ENCODE measurements around the gene SFRP5.
A peak's percentile ranks its signal among the peaks of the same experiment; 100 is the strongest.

SFRP5 gene, protein sequence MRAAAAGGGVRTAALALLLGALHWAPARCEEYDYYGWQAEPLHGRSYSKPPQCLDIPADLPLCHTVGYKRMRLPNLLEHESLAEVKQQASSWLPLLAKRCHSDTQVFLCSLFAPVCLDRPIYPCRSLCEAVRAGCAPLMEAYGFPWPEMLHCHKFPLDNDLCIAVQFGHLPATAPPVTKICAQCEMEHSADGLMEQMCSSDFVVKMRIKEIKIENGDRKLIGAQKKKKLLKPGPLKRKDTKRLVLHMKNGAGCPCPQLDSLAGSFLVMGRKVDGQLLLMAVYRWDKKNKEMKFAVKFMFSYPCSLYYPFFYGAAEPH

DNA sequence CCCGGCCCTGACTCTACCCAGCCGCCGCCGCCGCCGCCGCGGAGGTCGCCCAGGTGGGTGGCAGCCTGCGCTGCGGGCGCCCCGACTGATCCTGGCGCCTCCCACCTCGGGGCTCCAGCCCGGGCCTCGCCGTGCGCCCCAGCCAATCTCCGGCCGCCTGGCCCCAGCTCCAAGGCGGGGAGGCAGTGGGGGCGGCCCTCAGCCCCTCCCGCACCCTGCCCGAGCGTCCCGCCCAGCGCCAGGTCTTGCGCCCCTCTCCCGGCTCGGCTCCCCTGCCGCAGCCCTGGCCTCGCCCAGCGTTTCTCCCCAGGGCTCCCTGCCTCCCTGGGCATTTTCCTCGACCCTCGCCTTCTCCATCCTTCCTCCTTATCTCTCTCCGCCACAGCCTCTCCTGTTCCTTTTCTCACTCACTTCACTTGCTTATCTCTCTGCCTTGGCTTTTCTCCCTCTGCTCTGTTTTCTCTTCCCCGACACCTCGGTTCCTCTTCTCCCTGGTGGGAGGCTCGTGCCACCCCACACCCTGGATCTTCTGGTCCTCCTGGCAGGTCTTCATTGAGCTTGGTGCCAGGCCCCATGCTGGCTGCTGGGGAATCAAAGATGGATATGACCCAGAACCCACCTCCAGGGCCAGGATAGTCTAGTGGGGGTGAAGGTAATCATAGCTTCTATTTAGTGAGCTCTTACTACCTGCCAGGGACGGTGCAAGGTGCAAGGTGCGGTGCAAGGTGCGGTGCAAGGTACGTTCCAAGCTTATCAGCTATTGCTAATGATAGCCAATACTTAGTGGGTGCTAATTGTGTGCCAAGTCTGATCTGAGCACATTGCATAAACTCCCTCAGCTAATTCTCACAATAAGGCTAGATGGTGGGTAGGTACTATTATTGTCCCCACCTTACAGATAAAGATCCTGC lies at the start of gene SFRP5:
Gene SFRP5 (minus strand): TSS at position 87 of the 911 bp plus-strand sequence. CDS start 166 bp downstream, outside the sequence.
- DNase-seq (ENCODE audit: low read depth, low spot score), result no peak

DNA sequence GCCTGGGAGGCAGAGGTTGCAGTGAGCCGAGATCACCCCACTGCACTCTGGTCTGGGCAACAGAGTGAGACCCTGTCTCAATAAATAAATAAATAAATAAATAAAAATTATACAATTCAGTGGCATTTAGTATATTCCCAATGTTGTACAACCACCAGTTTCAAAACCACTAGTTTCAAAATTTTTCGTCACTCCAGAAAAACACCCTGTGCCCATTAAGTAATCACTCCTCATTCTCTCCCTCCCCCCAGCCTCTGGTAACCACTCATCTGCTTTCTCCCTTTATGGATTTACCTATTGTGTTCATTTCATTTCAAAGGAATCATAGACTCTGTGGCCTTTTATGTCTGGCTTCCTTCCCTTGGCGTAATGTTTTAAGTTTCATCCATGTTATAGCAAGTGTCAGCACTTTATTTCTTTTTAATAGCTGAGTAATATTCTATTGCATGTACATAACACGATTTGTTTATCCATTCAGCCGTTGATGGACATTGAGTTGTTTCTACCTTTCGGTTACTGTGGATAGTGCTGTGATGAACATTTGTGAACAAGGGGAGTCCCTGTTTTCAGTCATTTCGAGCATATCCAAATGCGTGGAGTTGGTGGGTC lies 48.4 kb upstream of the SFRP5 start:
- no peak for DNase-seq (ENCODE audit: low read depth, low spot score)

DNA sequence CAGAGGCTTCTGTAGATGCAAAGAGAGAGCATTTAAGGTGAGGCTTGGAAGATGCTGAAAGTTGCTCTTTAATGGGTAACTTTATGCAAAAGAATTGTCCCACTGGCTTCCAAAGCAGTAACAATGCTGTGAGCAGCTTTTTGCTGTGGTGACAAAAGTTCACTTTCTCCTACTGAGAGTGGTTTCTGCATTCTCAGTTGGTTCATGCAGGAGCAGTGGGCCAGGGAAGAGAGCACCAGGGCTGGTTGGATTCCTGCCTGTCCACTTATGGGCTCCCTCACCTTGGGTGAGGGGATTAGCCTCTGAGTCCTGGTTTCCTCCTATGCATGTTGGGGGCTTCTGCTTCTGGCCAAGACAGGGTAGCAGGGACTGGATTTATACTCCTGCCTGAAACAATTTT lies 46.8 kb upstream of the SFRP5 start:
- DNase-seq (ENCODE audit: low read depth, low spot score), result no peak

DNA sequence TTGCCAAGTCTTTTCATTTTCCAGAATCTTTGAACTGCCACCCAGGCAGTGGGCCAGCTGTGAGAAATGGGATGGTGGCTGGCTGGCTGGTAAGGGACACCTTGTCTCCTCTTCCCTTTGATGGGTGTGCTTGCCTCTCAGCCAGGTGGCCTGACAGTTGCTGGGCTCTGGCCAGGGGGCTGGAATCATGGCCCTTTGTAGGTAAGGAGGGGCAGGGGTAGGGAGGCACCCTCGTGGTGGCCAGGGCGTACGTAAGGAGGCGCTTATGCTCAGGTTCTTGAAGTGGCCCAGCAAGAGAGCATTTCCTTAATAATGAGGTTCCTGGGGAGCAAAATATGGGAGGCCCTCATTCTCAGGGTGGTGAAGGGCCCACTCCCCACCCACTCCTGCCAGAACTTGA lies 44.8 kb upstream of the SFRP5 start:
- no peak for DNase-seq (ENCODE audit: low read depth, low spot score)

DNA sequence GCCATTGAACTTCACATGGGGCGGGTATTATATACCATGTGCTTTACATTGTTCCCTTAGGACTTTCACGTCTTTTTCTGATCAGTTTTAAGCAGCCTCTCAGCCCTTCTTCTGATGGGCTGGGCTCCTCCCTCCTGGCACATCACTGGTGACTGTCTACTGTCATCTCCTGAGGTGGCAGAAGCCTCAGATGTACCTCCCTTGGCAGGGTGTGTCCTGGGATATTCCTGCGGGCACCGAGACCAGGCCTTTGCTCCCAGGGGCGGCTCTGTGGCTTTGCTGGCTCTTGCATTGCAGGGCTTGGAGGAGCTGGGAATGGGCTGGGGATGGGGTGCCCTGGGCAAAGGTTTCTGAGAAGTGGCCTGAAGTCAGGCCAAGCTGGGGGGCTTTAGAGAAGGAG lies 43.2 kb upstream of the SFRP5 start:
- DNase-seq (ENCODE audit: low read depth, low spot score), result no peak

DNA sequence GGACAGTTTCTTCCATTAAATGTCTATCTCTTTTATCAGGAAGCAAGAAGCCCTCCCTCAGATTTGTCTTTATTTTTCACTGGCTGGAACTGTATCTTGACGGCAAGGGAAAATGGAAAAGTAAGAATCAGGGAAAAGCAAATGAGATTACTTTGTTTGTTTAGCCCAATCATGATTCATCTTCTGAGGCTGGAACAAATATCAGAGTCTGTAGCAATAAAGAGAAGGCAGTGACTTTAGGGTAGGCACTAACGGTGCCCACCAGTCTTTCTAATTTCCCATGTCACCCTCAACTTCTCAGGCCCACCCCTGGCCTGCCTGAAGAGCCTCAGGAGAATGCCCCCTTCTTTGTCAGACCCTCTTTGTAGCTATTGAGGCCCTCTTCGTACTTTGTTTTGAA lies 41.5 kb upstream of the SFRP5 start:
- no peak for DNase-seq (ENCODE audit: low read depth, low spot score)

DNA sequence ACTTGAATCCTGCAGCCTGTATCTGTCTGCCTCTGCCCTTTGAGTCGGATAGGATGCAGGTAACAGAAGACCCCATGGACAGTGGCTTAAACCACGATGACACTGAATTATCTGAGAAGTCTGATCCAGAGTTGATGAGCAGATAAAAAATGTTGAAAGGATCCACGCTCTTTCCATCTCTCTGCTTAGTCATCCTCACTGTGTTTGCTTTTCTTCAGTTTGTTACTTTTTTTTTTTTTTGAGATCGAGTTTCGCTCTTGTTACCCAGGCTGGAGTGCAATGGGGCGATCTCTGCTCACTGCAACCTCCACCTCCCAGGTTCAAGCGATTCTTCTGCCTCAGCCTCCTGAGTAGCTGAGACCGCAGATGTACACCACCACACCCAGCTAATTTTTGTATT lies 40.9 kb upstream of the SFRP5 start:
- no peak for DNase-seq (ENCODE audit: low read depth, low spot score)

DNA sequence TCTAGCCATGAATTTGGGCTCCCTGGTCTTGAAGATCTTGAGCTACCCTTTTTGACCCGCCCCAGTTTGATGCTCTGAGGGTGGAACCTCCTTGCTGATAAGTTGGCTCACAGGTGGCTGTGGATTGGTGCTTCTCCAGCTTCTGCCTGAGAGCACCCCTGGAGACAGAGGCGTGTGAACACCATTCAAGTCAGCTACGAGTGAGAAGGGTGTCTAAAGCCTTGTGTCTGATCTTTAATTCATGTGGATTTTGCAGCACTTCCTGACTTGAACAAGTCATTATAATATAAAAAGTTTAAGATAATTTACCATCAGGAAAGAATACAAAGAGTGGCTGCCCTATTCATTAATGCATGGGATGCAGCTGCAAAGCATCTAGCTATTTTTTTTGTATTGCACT lies 40.2 kb upstream of the SFRP5 start:
- DNase-seq (ENCODE audit: low read depth, low spot score), result no peak

DNA sequence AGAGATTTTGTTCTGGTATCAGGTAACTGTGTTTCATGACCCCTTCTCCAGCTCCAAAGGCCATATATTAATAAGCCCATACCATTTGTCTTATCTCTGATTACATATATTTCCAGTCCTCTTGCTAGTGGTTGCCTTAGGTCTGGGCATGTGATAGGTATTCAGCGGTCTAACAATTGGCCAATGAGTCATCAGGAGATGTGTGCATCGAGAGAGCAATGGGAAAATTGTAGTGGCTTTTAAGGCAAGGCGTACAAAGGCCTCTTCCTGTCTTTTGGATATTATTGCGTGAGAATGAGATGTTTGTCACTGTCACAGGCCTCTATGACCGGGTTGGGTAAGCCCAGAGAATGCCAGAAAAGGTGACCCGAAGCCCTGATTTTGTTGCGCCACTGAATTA lies 38.6 kb upstream of the SFRP5 start:
- DNase-seq (ENCODE audit: low read depth, low spot score), result no peak

DNA sequence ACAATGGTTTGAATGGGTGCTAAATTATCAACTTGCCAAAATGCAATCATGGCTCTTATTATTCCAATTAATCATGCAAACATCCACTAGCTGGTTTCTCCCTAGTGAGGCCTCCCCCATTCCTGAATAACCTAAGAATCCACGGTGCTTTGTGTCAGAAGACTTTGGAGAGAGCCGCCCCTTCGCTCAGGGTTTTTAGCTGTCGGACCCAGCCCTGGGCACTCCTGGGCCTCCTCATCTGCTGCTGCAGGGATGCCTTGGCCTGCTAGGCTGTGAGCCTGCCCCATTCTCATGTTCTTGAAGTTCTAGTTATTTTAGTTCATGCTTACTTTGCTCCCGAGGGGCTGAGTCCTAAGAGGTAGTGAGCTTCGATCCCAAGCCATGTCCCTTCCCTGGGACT lies 34.1 kb upstream of the SFRP5 start:
- no peak for DNase-seq (ENCODE audit: low read depth, low spot score)

DNA sequence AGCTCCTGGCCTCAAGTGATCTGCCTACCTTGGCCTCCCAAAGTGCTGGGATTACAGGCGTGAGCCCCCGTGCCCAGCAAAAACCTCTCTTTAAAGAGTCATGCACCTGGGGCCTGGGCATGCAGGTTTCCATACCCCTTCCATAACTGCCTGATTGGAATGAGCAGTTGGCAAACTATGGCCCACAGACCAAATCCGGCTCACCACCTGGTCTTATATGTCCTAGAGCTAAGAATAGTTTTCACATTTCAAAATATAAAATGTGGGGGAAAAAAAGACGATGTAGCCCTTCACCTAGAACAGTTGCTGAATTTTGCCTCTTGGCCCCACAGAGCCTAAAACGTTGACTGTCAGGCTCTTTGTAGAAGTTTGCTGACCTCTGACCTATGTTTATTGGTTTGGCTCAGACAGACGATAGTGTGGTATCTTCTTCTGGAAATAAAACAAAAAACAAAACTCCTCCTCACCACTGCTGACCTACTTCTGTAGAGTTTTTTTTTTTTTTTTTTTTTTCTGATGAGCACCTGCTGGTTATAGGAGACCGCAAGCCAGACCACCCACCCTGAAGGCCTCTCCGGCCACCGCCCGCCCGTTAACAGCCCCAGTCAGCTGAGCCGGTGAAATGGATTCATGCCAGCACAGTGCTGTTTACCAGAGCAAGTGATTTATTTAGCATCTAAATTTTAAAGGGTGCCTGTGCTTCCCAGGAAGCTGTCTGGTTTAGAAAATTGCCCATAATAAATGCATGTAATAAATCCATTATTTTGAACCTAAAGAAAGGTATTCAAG lies 33.5 kb upstream of the SFRP5 start:
- DNase-seq (ENCODE audit: low read depth, low spot score), result no peak

DNA sequence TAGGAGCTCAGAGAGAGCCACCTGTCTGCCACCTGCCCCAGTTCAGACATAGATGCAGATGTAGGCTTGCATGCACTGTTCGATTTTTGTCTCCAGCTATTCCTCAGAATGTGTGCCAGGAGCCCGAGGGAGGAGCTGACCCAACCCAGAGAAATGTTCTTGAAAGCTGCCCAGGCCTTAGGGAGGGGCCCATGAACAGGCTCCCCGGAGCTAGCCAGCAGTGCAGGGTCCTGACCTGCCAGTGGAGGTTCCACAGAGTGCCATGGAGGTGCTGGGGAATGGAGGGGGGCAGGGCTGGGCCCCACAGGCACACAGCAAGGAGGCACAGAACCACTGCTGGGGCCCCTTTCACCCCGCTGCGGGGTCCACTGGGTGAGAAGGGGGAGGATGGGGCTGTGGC lies 29.6 kb upstream of the SFRP5 start:
- no peak for DNase-seq (ENCODE audit: low read depth, low spot score)

DNA sequence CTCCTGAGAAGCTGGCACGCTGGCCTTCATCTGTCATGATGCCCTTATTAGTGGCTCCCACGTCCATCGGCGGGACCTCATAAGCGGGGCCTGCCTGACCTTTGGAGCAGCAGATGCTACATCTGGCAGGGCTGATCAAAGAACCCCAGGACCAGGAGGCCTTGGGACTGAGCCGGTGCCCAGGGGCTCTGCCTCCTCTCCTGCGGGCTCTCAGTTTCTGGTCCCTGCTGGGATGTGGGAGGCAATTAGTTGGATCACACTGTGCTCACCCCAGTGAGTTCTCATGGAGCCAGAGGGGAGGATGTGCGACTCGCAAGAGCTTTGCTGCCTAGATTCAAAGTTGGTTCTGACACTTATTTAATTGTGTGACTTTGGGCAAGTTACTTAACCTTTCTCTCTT lies 28.7 kb upstream of the SFRP5 start:
- DNase-seq (ENCODE audit: low read depth, low spot score), result no peak

DNA sequence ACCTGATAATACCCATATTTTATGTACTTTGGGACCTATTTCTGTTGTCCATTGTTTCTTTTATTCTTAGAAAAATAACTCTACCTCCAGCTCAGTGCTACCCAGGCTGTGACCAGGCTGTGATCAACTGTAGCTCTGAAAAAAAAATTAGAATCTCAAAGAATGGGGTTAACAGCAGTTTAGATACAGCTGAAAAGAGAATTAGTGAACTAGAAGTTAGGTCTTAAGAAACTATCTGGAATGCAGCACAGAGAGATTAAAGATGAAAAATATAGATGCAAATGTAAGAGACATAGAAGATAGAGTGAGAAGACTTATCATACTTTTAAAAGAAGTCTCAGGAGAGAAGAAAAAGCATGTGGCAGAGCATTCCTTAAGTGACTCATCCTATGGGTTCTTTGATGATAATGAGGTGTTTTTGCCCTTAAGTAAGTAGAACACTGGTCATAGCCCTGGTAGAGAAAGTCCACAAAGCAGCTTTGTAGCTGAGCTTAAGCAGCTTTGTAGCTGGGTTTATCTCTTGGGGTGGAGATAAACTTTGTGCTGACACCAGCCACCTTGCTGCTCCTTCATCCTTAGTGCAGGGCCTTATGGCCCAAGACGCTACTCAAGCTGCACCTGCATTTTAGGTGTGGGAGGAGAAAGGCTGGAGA lies 27.3 kb upstream of the SFRP5 start:
- DNase-seq (ENCODE audit: low read depth, low spot score), result no peak

DNA sequence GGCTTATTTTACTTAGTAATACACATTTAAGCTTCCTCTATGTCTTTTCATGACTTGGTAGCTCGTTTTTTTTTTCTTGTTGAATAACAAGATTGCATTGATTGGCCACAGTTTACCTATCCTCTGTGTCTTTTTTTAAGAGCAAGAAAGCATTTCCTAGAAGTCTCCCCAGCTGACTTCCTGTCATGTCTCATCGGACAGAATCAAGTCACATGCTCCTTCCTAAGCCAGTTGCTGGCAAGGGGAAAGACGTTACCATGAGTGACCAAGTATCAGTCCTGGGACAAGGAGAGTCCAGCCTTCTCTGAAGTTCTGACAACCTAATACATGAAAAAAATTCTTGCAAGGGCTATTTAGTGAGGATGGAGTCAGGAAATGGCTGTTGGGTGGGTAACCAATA lies 24.9 kb upstream of the SFRP5 start:
- no peak for DNase-seq (ENCODE audit: low read depth, low spot score)

DNA sequence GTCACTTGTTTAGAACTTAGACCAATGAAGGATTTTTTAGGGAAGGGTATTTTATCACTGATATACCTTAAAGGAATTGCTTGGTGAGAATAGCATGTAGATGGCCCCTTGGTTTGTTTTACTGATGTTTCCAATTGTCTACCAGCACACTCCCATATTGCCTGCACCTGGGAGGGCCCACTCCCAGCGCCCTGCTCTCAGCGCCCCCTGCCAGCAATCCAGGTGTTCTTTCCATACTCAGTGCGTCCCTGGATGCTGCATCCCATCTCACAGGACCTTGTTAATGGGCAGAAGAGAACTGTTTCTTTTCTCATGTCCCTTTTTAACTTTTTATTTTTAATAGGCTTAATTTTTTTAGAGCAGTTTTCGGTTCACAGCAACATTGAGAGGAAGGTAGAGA lies 24.1 kb upstream of the SFRP5 start:
- no peak for DNase-seq (ENCODE audit: low read depth, low spot score)

DNA sequence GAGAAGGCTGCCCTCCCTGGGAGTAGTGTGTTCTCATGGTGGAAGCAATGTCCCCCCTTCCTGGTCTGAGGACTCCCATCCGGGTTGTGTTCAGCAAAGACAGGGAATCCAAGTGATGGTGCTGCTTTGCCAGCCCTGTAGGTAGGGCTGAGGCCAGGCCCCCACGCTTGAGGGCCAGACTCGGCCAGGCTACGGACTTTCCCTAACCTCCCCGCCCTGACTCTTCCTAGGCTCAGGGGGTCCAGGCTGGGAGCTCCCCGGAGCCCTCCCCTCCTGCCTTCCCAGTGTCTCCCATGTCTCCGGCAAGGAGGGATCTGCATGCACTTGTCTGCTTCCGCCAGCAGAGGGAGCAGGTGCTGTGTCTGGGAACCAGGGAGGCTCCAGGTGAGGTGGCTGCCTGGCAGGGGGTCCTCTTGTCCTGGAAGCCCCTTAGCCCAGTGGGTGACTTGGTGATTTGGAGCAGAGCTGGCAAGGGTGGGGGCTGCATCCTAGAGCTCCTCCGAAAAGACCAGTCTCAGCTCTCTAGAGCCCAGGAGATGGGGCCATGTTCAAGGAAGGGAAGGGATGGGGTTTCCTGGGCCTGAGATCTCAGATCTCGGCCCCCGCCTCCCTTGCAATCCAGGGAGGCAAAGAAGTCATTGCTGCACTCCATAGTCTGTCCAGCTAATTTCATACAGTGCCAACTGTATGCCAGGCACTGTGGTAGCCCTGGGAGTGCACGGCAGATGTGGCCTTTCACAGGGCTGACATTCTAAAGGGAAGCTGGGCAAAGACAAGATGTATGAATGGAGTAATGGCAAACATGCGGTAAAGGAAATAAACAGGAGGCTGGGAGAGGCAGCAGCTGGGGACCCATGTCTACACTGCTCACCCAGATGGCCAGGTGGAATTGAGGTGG lies 20.3 kb upstream of the SFRP5 start:
- DNase-seq (ENCODE audit: low read depth, low spot score), result peak; percentile 42

DNA sequence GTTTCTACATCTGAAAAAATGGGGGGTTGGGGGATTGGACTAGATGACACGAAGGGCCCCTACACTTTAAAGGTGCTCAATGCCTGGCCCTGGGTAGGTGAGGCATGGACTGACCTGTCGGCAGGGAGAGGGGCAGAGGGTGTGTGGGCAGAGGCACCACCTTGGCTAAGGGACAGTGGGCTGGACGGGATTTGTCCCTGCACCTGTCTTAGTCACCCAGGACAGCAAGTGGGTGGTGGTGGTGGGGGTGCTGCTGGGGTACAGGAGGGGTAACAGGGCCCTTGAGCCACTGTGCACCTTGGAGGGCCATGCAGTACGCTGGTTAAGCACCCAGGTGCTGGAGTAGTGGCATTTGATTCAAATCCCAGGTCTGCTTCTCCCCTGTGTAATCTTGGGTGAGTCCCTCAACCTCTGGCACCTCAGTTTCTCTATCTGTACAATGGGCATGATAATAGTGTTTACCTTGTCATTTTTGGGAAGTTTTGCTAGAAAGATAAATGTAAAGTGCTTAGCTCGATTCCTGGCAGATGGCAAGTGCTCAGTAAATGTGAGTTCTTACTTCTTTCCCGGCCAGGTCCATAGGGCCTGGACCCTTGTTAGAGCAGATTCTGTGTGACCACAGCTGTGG lies 18.1 kb upstream of the SFRP5 start:
- DNase-seq (ENCODE audit: low read depth, low spot score), result no peak

DNA sequence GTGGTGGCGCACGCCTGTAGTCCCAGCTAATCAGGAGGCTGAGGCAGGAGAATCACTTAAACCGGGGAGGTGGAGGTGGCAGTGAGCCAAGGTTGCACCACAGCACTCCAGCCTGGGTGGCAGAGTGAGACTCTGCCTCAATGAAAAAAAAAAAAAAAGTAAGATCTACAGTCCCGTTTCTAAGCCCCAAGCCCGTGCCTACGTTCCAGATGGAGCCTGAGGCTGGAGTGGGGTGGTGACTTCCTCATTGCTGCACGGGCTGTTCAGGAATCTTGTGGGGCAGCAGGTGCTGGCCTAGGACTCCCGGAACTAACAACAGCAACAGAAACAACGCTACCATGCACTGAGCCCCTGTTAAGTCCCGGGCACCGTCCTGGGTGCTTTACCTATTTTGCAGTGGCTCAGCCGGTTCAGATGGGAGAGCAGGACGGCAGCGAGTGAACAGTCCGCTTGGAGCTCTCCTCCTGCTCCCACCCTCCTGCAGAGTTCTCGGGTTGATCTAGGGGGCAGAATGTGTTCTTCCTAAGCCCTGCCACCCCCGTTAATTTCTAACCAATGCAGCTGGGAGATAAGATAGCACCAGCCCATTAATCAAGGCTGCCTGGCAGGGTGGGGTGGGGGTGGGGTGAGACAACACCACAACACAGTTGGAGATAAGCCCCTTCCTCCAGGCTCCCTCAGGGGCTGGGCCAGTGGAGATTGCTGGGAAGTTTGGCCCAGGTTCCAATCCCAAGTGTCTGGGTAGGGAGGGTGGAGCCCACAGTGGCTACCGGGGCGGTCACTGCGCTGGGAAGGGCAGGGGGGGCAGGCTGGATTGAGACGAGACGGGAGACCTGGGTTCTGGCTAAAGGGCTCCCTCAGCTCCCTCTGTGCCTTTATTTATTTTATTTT lies 17.0 kb upstream of the SFRP5 start:
- no peak for DNase-seq (ENCODE audit: low read depth, low spot score)

All from activated naive CD8-positive, alpha-beta T cell treated with anti-CD3 and anti-CD28 coated beads, Interleukin-2, amount 50 U/mL, for 16 hours (primary cell).